Duodenal mucosa (tissue), 2 donors: ENCODE data around the gene B3GNT9.
A peak's percentile ranks its signal among the peaks of the same experiment; 100 is the strongest.

ENCODE experiments used
- H3K27ac ChIP-seq: one replicate; pipeline ENCODE4 v1.7.0; 2013; ENCODE audit warnings: low read depth, low read length
- H3K27me3 ChIP-seq, 2 donors: one replicate each; pipeline ENCODE4 v1.7.0; 2013; ENCODE audit warnings: low read length in 2 of 2, control low read depth in 1 of 2; ENCODE audit not compliant: insufficient read depth in 2 of 2, control insufficient read depth in 1 of 2
- H3K36me3 ChIP-seq, 2 donors: one replicate each; pipeline ENCODE4 v1.7.0; 2013; ENCODE audit warnings: low read length in 2 of 2, control low read depth in 1 of 2; ENCODE audit not compliant: insufficient read depth in 2 of 2, control insufficient read depth in 1 of 2
- H3K4me1 ChIP-seq, 2 donors: one replicate each; pipeline ENCODE4 v1.7.0; 2013; ENCODE audit warnings: low read length in 2 of 2, control low read depth in 1 of 2; ENCODE audit not compliant: insufficient read depth in 2 of 2, control insufficient read depth in 1 of 2
- H3K4me3 ChIP-seq, 2 donors: one replicate each; pipeline ENCODE4 v1.7.0; 2013; ENCODE audit warnings: low read length in 2 of 2, low read depth in 1 of 2
- H3K9ac ChIP-seq, 2 donors: one replicate each; pipeline ENCODE4 v1.7.0; 2013; ENCODE audit warnings: low read length in 2 of 2, low read depth in 1 of 2
- H3K9me3 ChIP-seq, 2 donors: one replicate each; pipeline ENCODE4 v1.7.0; 2013; ENCODE audit warnings: low read length in 2 of 2, control low read depth in 1 of 2; ENCODE audit not compliant: control insufficient read depth in 1 of 2

Gene B3GNT9

GRCh38 chr16:67179421-67180080 is 28.8 kb upstream of the B3GNT9 start:
- H3K27me3 ChIP-seq, result no peaks in the 10 kb centered on the region
- H3K4me1 ChIP-seq, result peaks cover 24 to 34% of the 10 kb centered on the region in 2 donors
- H3K9ac ChIP-seq, result no peak overlapping the region
- H3K27ac ChIP-seq, result no peak overlapping the region
- H3K4me3 ChIP-seq, result no peak overlapping the region
- H3K36me3 ChIP-seq, result no peaks in the 10 kb centered on the region
- no peaks in the 10 kb centered on the region for H3K9me3 ChIP-seq

GRCh38 chr16:67177743-67178699 is 27.2 kb upstream of the B3GNT9 start:
- no peaks in the 10 kb centered on the region for H3K27me3 ChIP-seq
- H3K4me1 ChIP-seq, result peaks cover 35 to 39% of the 10 kb centered on the region in 2 donors

GRCh38 chr16:67176662-67177061 is 25.9 kb upstream of the B3GNT9 start:
- peaks cover 28 to 33% of the 10 kb centered on the region in 2 donors for H3K4me1 ChIP-seq
- H3K36me3 ChIP-seq, result no peaks in the 10 kb centered on the region
- H3K9me3 ChIP-seq, result no peaks in the 10 kb centered on the region
- no peak overlapping the region for H3K4me3 ChIP-seq
- H3K9ac ChIP-seq, result no peak overlapping the region
- no peaks in the 10 kb centered on the region for H3K27me3 ChIP-seq
- H3K27ac ChIP-seq, result no peak overlapping the region

More at GRCh38 chr16:67177743-67178699, 27.2 kb upstream of the B3GNT9 start:
- Histone ChIP-seq H3K9ac (peak overlapping the region; percentile 49 to 52), H3K36me3 (no peaks in the 10 kb centered on the region), H3K27ac (peak overlapping the region; percentile 28), H3K9me3 (no peaks in the 10 kb centered on the region), H3K4me3 (peak overlapping the region; percentile 57 to 69)

- Histone ChIP-seq H3K9me3 (no peaks in the 10 kb centered on the region), H3K4me3 (peak overlapping the region; percentile 63 to 76), H3K4me1 (peaks cover 33% of the 10 kb centered on the region in 2 donors), H3K27me3 (peaks cover 0 to 3% of the 10 kb centered on the region in 2 donors), H3K9ac (peak overlapping the region; percentile 57 to 79), H3K27ac (peak overlapping the region; percentile 71), H3K36me3 (no peaks in the 10 kb centered on the region)
Measured at GRCh38 chr16:67174706-67175231, 24.0 kb upstream of the B3GNT9 start.

DNA sequence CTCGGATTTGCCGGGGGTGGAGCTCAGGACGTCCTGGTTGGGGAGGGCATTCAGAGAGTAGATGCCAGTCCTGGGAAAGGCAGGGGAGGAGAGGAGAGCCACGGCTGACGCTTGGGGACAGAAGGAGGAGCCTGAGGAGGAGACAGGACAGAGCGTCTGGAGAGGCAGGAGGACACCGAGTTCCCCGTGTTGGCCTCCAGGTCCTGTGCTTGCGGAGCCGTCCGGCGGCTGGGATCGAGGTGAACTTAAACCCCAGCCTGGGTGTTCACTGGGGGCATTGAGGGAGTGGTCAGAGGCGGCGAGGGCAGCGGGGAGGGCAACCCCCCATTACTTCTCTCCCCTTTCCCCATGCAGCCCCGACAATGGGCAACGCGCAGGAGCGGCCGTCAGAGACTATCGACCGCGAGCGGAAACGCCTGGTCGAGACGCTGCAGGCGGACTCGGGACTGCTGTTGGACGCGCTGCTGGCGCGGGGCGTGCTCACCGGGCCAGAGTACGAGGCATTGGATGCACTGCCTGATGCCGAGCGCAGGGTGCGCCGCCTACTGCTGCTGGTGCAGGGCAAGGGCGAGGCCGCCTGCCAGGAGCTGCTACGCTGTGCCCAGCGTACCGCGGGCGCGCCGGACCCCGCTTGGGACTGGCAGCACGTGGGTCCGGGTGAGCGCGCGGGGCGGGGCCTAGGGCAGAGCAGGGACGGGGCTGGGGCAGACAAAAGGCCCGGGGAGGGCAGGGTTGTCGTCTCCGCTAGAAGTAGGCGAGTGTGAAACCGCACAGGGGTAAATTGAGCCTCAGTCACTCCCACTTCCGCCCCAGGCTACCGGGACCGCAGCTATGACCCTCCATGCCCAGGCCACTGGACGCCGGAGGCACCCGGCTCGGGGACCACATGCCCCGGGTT is 23.3 kb upstream of the B3GNT9 start:
- Histone ChIP-seq H3K9me3 (no peaks in the 10 kb centered on the region), H3K36me3 (no peaks in the 10 kb centered on the region), H3K4me3 (peak overlapping the region; percentile 63 to 76), H3K27me3 (peaks cover under 1 to 8% of the 10 kb centered on the region in 2 donors), H3K9ac (peak overlapping the region; percentile 57 to 79), H3K4me1 (peaks cover 39% of the 10 kb centered on the region in 2 donors), H3K27ac (peak overlapping the region; percentile 71)

- peak overlapping the region; percentile 52 to 79 for H3K9ac ChIP-seq
- no peaks in the 10 kb centered on the region for H3K36me3 ChIP-seq
- peaks cover 5 to 10% of the 10 kb centered on the region in 2 donors for H3K27me3 ChIP-seq
- peak overlapping the region; percentile 71 for H3K27ac ChIP-seq
- H3K4me3 ChIP-seq, result peak overlapping the region; percentile 63 to 76
- peaks cover 33 to 35% of the 10 kb centered on the region in 2 donors for H3K4me1 ChIP-seq
- no peaks in the 10 kb centered on the region for H3K9me3 ChIP-seq
Measured at GRCh38 chr16:67173323-67173722, 22.5 kb upstream of the B3GNT9 start.

- Histone ChIP-seq H3K4me3 (peak overlapping the region; percentile 13 to 51), H3K9ac (no peak overlapping the region), H3K4me1 (peaks cover 25 to 30% of the 10 kb centered on the region in 2 donors), H3K9me3 (no peaks in the 10 kb centered on the region), H3K27ac (peak overlapping the region; percentile 42), H3K27me3 (peaks cover 8 to 21% of the 10 kb centered on the region in 2 donors), H3K36me3 (no peaks in the 10 kb centered on the region)
Measured at GRCh38 chr16:67170949-67171649, 20.3 kb upstream of the B3GNT9 start.

DNA sequence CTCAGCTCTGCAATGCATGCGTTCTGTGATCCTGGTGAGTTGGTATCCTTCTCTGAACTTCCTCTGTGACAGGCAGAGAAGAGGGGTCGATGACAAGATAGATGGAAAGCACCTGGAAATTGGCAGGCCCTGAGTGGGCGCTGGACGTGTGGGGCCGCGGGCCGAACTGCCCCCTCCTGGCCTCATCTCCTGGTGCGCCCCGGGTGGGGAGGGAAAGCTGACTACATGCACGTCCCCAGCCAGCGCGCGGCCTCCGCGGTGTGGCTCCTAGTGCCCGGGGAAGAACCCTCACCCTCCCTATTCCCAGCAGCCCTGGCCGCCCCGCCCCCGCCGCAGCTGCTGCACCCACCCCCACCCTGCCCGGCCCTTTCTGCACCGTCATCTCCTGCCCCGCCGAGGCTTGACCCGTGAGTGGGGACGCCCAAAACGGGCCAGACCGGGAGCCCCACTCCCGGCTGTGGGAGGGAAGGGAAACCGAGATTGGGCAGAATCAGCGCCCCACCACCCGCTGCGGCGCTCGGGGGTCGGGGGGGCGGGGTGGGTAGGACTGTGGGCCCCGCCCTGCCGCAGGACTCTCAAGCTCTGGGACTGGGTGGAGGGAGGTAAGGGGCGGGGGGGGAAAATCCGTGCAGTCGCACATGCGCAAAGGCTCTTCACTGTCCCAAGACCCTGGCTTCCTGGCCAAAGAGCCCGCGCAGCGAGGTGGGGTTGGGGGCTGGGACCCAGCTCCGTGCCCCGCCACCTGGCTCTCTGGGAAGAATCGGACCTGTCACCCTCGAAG is 19.6 kb upstream of the B3GNT9 start, which contains the start of gene NOL3:
Gene NOL3 (plus strand): TSS at position 371 of the 781 bp plus-strand sequence.
- H3K36me3 ChIP-seq, result no peaks in the 10 kb centered on the region
- no peaks in the 10 kb centered on the region for H3K9me3 ChIP-seq
- peak within 1 kb of the TSS; percentile 42 to 70 for H3K9ac ChIP-seq
- peaks cover 25 to 34% of the 10 kb centered on the region in 2 donors for H3K4me1 ChIP-seq
- peaks cover 14 to 23% of the 10 kb centered on the region in 2 donors for H3K27me3 ChIP-seq
- peak within 1 kb of the TSS; percentile 42 for H3K27ac ChIP-seq
- peak within 1 kb of the TSS; percentile 65 to 71 for H3K4me3 ChIP-seq
